Measurements from ENCODE around the gene KRT74. TPM values are rescaled to one million over a fixed set of nuclear protein-coding genes. Genes with fewer than 3 reads are reported as not detected.
A peak's percentile ranks its signal among the peaks of the same experiment; 100 is the strongest.
"Not testable (repeated sequence)": the region's sequence is repeated elsewhere in the genome, so short reads cannot be mapped to it uniquely, and the experiment has no call there.

The KRT74 gene
- total RNA-seq, 1 donor from 2014 or later: not detected

GRCh38 chr12:52604859-52605258, 31.2 kb upstream of the KRT74 start:
- no peak for DNase-seq (ENCODE audit: low spot score in 2 of 2)
- no peak for FAIRE-seq

DNA sequence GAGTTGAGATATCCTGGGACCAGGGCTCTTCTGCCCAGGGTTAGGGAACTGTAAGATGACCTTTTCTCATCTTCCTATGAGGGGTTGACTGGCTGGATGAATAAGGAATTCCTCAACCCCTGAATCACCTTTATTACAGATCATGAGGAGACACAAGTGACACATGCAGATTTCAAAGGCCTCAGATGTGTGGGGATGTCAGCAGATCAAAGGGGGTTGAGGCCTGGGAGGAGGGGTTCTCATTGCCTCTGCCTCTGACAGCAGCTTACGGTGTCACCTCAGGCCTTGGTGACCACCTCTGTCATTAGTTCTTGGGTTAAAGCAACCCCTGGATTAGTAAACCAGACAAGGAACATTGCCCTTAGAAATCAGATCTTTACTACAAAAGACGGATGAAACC, 29.7 kb upstream of the KRT74 start:
- DNase-seq (ENCODE audit: low spot score in 2 of 2): no peak
- FAIRE-seq: no peak

DNA sequence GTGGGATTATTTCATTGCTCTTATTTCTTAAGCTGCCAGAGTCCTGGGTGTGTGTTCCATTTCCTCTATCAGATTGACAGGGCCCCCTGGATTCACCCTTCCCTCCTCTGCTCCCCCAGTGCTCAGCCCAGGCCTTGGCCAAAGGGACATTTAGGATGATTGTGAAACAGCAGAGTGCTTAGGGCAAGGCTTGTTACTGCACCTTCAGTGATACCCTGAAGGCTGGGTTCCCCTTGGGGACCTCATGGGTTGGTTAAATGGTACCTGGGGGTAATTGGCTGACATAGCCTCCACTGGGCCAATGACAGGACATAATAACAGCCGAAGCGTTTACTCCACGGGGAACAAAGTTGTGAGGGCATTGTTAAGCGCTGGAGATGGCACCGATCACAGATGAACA, 28.9 kb upstream of the KRT74 start:
- DNase-seq (ENCODE audit: low spot score in 2 of 2) (no peak), FAIRE-seq (no peak)

GRCh38 chr12:52601671-52602070, 28.0 kb upstream of the KRT74 start:
- no peak for DNase-seq (ENCODE audit: low spot score in 2 of 2)
- FAIRE-seq: no peak

DNA sequence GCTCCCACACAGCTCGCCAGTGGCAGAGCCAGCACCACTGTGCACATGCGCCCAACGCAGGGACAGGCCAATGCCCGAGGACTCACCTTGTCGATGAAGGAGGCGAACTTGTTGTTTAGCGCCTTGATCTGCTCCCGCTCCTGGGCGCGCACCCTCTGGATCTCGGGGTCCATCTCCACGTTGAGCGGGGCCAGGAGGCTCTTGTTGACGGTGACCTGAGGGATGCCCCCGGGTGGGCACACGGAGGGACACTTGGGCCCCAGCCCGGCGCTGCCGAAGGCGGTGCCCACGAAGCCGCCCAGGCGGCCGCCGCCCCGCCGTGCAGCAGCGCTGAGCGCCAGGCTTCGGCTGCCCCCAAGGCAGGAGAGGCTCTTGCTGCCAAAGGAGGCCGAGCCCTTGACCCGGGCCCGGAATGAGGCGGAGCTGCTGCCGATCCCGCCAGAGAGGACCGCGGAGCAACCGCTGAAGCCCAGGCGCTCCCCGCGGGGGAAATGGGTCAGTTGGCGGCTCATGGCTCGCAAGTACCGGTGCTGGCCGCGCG, 27.4 kb upstream of the KRT74 start, which contains the start of gene KRT72:
TSS of gene KRT72 (minus strand) at position 523 of the 541 bp plus-strand sequence. CDS start at position 512, 11 bp downstream.
- DNase-seq (ENCODE audit: low spot score in 2 of 2): no peak

DNA sequence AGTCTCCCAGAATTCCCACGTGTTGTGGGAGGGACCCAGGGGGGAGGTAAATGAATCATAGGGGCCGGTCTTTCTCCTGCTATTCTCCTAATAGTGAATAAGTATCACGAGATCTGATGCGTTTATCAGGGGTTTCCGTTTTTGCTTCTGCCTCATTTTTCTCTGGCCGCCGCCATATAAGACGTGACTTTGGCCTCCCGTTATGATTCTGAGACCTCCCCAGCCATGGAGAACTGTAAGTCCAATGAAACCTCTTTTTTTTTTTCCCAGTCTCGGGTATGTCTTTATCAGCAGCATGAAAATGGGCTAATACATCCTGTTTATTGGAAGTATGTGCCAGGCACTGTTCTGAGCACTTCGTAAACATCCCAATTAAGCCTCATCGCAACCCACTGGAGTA, 26.8 kb upstream of the KRT74 start:
- FAIRE-seq: no peak
- no peak for DNase-seq (ENCODE audit: low spot score in 2 of 2)

More for the DNA sequence above, 27.4 kb upstream of the KRT74 start, which contains the start of gene KRT72:
- FAIRE-seq: no peak

- DNase-seq (ENCODE audit: low spot score in 2 of 2) (no peak), FAIRE-seq (no peak)
Observed at GRCh38 chr12:52600071-52600470, 26.4 kb upstream of the KRT74 start.

DNA sequence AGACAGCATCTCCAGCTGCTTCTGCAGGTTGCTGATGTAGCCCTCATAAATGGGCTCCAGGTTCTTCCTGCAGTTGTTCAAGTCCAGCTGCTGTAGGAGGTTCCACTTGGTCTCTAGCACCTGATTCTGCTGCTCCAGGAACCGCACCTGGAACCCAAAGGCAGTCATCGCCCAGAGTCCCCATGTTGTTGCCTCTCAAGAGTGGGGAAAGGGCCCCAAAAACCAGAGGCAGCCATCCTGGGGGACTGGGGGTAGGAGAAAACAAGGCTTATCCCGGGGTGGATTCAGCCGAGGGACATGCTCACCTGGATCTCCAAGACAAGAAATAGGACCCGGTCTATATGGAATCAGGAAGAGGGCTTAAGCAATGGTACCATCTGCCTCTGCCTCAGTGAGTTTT, 25.3 kb upstream of the KRT74 start:
- DNase-seq (ENCODE audit: low spot score in 2 of 2) (no peak), FAIRE-seq (no peak)

GRCh38 chr12:52594237-52594636, 20.6 kb upstream of the KRT74 start:
- FAIRE-seq; DNase-seq (ENCODE audit: low spot score in 2 of 2): not testable (repeated sequence)

DNA sequence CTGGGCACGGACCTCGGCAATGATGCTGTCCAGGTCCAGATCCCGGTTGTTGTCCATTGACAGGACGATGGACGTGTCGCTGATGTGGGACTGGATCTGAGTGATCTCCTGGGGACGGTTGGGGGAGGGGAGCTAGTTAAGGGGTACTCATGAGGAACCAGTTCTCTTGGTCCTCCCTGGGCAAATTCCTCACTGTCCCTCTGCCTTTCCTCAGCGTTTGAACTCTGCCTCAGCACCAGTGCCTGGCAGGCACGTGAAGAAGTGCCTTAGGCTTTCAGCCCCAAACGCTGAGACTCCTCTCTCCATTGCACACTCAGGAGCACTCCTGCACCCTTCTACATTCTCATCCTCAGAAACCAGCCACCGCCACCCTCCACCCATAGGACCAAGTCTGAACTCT, 17.9 kb upstream of the KRT74 start:
- DNase-seq (ENCODE audit: low spot score in 2 of 2) (no peak), FAIRE-seq (no peak)

DNA sequence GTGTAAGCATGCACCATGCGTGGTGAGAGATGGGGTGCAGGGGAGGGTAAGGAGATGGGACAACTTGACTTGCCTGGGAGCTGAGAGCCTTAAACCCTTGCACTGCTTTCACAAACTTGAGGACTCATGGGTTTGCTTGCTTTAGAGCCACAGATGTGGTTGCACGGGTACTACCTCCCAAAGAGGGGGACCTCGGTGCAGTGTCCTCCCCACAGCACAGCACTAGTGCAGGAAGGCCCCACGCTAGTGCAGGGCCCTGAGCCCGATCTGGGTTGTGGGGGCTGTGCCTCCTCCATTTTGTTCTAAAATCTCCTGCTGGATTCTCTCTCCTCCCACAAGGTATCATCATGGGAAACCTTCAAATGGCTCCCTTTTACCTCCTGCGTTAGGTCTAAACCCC, 16.4 kb upstream of the KRT74 start:
- FAIRE-seq (no peak), DNase-seq (ENCODE audit: low spot score in 2 of 2) (no peak)

DNA sequence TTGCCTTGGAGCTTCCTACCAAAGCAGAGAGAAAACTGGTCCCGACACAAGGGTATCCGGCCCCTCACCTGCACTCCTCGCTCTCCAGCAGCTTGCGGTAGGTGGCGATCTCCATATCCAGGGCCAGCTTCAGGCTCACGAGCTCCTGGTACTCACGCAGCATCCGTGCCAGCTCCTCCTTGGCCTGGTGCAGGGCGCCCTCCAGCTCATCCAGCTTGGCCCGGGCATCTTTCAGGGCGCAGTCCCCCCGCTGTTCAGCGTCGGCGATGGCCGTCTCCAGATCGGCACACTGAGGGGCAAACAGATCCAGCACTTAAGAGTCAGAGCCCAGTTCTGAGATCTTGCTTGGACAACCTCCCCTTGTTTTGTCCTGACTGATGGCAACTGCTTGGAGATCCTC, 13.9 kb upstream of the KRT74 start:
- FAIRE-seq: no peak
- DNase-seq (ENCODE audit: low spot score in 2 of 2): no peak

DNA sequence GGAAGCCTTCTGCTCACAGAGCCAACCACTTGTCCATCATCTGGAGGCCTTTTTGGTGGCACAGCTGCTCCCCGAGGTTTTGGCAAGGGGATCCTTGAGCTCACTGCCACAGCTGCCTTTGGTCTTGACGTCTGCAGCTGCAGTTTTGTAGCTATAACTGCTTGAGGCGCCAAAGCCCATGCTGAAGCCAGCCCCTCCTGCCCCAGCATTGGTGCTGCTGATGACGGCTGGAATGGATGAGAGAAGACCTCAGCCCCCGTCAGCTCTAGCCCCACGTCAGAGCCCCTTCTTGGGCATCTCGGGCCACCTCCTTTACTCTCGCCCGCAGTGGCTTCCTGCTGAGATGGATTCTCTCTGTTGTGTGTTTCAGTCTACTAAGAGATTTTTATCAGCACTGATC, 12.3 kb upstream of the KRT74 start:
- FAIRE-seq: no peak
- DNase-seq (ENCODE audit: low spot score in 2 of 2): no peak

DNA sequence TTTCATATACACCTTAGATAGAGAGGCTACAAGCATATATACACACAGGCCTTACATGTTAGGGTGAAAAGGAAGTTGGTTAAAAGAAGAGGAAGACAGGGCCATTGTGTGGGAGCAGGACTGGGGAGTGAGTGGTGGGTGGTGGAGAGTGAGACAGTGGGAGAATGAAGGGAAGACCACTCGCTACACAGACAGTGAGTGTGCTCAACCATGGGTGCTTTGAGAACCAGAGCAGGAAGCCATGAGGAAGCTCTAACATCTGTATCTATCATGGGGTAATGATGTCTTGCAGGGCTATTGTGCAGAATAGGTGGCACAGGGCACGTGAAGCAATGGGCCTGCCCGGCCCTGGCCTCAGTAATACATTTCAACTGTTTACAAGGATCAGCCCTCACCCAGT, 11.4 kb upstream of the KRT74 start:
- DNase-seq (ENCODE audit: low spot score in 2 of 2) (no peak), FAIRE-seq (no peak)

DNA sequence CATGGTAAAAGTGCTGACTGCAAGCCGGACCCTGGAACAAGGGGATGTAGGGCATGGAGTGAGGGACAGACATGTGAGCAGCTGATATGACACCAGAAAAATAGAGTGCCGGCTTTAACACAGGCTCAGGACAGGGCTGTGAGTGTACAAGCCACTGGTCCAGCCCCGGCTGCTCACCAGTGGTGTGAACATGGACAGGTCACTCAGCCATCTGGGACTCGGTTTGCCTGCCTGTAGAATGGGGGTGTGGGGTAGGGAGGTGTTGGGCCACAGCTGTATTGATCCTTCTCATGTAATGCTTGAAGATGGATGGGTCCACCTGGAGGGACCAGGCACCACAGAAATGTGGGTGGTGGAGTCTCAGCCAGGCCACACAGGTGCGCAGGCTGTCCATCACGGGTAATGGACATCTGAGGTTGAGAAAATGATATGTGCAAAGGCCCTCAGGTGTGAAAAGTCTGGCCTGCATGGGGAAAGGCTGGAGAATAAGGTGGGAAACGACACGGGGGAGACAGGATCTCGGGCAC, 10.6 kb upstream of the KRT74 start:
- DNase-seq (ENCODE audit: low spot score in 2 of 2) (no peak), FAIRE-seq (no peak)

GRCh38 chr12:52582971-52583456, 9.4 kb upstream of the KRT74 start:
- DNase-seq (ENCODE audit: low spot score in 2 of 2) (peak; percentile 42 to 72), FAIRE-seq (no peak)

DNA sequence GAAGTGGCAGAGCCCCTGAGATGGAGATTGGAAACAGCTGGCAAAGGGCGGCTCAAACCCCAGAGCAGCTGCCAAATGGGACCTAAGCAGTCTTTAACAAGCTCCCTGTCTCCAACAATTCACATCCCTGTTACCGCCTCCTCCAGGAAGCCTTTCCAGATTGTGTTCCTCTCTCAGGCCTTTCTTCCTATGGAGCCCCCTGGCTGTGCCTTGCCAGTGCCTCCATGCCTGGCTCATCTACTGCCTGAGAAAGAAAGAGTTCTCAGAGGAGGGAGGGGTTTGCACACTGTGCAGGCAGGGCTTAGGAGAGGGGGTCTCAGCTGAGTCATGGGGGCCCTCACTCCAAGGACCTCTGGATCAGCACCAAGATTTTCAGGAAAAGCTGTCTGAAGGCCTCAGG, 8.8 kb upstream of the KRT74 start:
- FAIRE-seq (no peak), DNase-seq (ENCODE audit: low spot score in 2 of 2) (no peak)

- DNase-seq (ENCODE audit: low spot score in 2 of 2): no peak
Observed at GRCh38 chr12:52581481-52581880, 7.8 kb upstream of the KRT74 start.

DNA sequence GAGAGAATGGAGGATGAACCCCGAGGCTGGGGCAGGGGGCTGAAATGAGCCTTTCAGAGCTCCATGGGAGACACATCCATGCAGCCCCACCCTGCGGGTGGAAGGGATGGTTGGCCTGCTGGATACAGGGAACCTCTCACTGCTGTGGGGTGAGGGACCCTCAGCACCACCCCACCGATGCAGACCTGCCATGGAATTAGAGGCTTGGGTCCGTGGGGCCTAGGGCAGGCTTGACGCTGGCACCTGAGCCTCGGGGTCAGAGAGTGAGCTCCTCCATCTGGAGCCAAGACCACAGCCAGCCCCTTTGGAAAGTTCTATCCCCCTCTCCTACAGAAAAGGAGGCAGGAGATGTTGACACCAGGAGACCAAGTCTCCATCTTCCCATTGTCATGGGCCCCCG, 7.4 kb upstream of the KRT74 start:
- FAIRE-seq (no peak), DNase-seq (ENCODE audit: low spot score in 2 of 2) (no peak)

More at GRCh38 chr12:52581481-52581880, 7.8 kb upstream of the KRT74 start:
- FAIRE-seq: no peak

GRCh38 chr12:52580496-52580895, 6.9 kb upstream of the KRT74 start:
- no peak for DNase-seq (ENCODE audit: low spot score in 2 of 2)
- FAIRE-seq: no peak

DNA sequence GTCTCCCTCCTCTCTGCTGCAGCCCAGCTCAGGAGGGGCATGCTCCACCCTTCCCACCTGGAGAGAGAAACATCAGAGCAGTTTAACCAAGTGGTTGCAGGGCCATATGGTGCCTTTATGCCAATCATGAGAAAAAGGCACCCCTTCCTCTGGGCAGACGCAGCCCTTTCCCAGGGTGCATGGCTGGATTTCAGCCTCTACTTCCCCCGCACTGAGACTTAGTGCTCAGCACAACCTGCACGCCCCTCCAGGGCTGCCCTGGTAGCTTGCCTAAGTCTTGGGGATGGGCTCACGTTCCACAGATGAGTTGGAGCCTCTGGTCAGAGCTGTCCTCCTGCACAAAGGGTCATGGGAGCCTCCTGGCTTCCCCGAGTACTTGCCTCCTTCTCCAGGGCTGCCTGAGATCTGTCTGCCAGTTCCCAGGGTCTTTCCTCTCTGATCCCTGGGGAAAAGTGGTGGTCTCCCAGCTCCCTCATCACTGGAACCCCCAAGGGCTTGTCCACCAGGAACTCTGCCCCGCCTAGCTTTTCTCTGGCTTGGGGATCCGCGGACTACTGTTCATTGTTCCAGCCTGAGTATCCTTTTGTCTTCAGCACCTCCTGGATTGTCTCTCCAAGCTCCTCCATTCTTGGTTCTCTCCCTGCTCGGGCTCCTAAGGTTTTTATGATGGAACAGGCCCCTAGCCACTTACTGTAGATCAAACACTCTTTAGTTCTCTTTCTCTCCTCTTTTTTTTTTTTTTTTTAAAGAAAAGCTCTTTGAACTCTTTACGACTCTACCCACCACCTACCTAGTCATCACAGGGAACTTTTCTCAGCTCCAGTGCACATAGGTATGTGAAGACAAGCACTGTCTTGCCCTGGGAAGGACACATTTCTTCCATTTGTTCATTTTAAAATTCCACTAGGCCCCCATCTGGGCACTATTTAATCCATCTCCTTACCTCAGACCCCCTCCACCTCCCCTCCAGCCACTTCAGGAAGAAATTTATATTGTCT, 6.1 kb upstream of the KRT74 start:
- FAIRE-seq (no peak), DNase-seq (ENCODE audit: low spot score in 2 of 2) (no peak)

Measured in frontal cortex (tissue), 4 donors.